Loucy (cell line): Measurements from ENCODE around the gene LRRC47.
"Not testable (repeated sequence)": the region's sequence is repeated elsewhere in the genome, so short reads cannot be mapped to it uniquely, and the experiment has no call there.

ENCODE experiments used
- H2AFZ ChIP-seq: fragments of 200-600 bp; sonication (generic); 2 replicates; pipeline ENCODE4 v1.6.0; 2016; ENCODE audit warnings: antibody characterized with exemption, mild to moderate bottlenecking, low read length, moderate library complexity
- H3F3A ChIP-seq: fragments of 200-600 bp; 2 replicates; pipeline ENCODE4 v1.6.0; 2016; ENCODE audit warnings: antibody characterized with exemption, low read depth, mild to moderate bottlenecking
- H3K27me3 ChIP-seq: fragments of 200-600 bp; sonication (generic); 2 replicates; pipeline ENCODE4 v1.6.1; 2014; ENCODE audit warnings: low read length, mild to moderate bottlenecking; ENCODE audit not compliant: insufficient read depth, poor library complexity, severe bottlenecking
- H3K36me3 ChIP-seq: fragments of 200-600 bp; sonication (generic); 2 replicates; pipeline ENCODE4 v1.6.1; 2016; ENCODE audit warnings: low read length; ENCODE audit not compliant: insufficient read depth
- H3K4me1 ChIP-seq: fragments of 200-600 bp; sonication (generic); 2 replicates; pipeline ENCODE4 v1.5.1; 2014; ENCODE audit warnings: low read length, mild to moderate bottlenecking; ENCODE audit not compliant: insufficient read depth, poor library complexity, severe bottlenecking
- H3K4me2 ChIP-seq: fragments of 200-600 bp; sonication (generic); 2 replicates; pipeline ENCODE4 v1.6.0; 2014; ENCODE audit warnings: antibody characterized with exemption, low read length, low read depth, mild to moderate bottlenecking; ENCODE audit not compliant: poor library complexity, severe bottlenecking
- H3K4me3 ChIP-seq: fragments of 200-600 bp; sonication (generic); 2 replicates; pipeline ENCODE4 v1.5.1; 2014; ENCODE audit warnings: low read length, mild to moderate bottlenecking, mixed read lengths; ENCODE audit not compliant: poor library complexity, severe bottlenecking
- H3K79me2 ChIP-seq: fragments of 200-600 bp; sonication (generic); 2 replicates; pipeline ENCODE4 v1.6.1; 2014; ENCODE audit warnings: low read length; ENCODE audit not compliant: insufficient read depth
- H3K9ac ChIP-seq: fragments of 200-600 bp; sonication (generic); 2 replicates; pipeline ENCODE4 v1.6.0; 2014; ENCODE audit warnings: mild to moderate bottlenecking, low read depth, low read length, moderate library complexity; ENCODE audit not compliant: poor library complexity, severe bottlenecking
- H3K9me2 ChIP-seq: fragments of 200-600 bp; sonication (generic); replicated peaks from 2 replicates; pipeline ENCODE4 v1.6.1; 2016; ENCODE audit warnings: low read depth, low read length, mixed read lengths
- H3K9me3 ChIP-seq: fragments of 200-600 bp; sonication (generic); 2 replicates; pipeline ENCODE4 v1.6.1; 2014; ENCODE audit warnings: mild to moderate bottlenecking, antibody characterized with exemption, low read length, low read depth; ENCODE audit not compliant: insufficient read depth
- H4K20me1 ChIP-seq: fragments of 200-600 bp; sonication (generic); 2 replicates; pipeline ENCODE4 v1.6.0; 2014; ENCODE audit warnings: antibody characterized with exemption, low read length, mild to moderate bottlenecking; ENCODE audit not compliant: insufficient read depth, poor library complexity, severe bottlenecking
- CTCF ChIP-seq: fragments of 200-600 bp; sonication (generic); conservative IDR thresholded peaks from 2 replicates; pipeline ENCODE4 v1.5.1; 2014; ENCODE audit warnings: mild to moderate bottlenecking, antibody characterized with exemption, low read length
- EZH2phosphoT487 ChIP-seq: fragments of 200-600 bp; IDR thresholded peaks from 2 replicates; pipeline ENCODE4 v1.6.1; 2018; ENCODE audit warnings: antibody characterized with exemption, mild to moderate bottlenecking, moderate library complexity, borderline replicate concordance

Gene LRRC47

DNA sequence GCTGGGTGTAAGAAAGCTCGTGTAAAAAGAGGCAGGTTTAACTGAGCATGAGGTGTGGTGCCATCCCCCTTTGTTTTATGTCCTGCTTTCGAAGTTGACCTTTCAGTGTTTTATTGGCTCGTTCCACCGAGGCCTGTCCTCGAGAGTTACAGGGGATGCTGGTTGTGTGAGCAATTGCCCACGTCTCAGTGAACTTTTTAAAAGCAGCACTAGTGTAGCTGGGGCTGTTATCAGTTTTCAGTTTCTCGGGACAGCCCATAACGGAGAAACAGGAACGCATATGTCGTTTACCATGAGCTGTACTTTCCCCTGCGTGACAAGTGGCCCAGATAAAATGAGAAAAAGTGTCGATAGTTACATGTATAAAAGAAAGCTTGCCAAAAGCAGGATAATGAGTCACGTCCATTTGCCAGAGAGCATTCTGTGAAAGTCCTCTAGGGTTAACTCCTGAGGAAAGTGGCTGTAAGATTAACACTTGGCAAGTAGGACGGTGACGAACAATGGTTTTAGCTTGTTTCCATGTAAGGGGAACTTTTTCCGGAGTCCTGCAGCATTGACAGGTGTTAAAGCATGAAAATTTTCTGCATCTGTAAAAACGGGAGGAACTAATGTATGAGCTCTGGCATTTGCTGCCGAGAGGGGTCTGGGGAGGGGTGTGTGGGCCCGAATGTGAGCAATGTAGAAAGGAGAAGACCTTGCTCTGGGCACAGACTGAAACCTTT, 7.8 kb upstream of the LRRC47 start:
- no peaks in the 10 kb centered on the region for H3K9me2 ChIP-seq
- no peaks in the 10 kb centered on the region for H3K9me3 ChIP-seq
- H3K36me3 ChIP-seq = no peaks in the 10 kb centered on the region
- TF ChIP-seq CTCF = no peak
- no peak for TF ChIP-seq EZH2phosphoT487
- H3K4me2 ChIP-seq = no peak overlapping the region
- no peaks in the 10 kb centered on the region for H3F3A ChIP-seq
- H2AFZ ChIP-seq = no peak overlapping the region
- H3K79me2 ChIP-seq = no peaks in the 10 kb centered on the region
- no peaks in the 10 kb centered on the region for H3K4me1 ChIP-seq
- H3K9ac ChIP-seq = no peak overlapping the region
- H3K4me3 ChIP-seq = no peak overlapping the region
- H4K20me1 ChIP-seq = no peaks in the 10 kb centered on the region
- peaks cover 9% of the 10 kb centered on the region for H3K27me3 ChIP-seq

- H3K9me3 ChIP-seq, H2AFZ ChIP-seq, H4K20me1 ChIP-seq, H3K4me3 ChIP-seq, H3K79me2 ChIP-seq, H3K27me3 ChIP-seq, H3K4me1 ChIP-seq, H3K9me2 ChIP-seq, H3F3A ChIP-seq, H3K36me3 ChIP-seq, H3K9ac ChIP-seq, H3K4me2 ChIP-seq: not testable (repeated sequence)
Observed at GRCh38 chr1:3800795-3801194, 4.5 kb upstream of the LRRC47 start.

DNA sequence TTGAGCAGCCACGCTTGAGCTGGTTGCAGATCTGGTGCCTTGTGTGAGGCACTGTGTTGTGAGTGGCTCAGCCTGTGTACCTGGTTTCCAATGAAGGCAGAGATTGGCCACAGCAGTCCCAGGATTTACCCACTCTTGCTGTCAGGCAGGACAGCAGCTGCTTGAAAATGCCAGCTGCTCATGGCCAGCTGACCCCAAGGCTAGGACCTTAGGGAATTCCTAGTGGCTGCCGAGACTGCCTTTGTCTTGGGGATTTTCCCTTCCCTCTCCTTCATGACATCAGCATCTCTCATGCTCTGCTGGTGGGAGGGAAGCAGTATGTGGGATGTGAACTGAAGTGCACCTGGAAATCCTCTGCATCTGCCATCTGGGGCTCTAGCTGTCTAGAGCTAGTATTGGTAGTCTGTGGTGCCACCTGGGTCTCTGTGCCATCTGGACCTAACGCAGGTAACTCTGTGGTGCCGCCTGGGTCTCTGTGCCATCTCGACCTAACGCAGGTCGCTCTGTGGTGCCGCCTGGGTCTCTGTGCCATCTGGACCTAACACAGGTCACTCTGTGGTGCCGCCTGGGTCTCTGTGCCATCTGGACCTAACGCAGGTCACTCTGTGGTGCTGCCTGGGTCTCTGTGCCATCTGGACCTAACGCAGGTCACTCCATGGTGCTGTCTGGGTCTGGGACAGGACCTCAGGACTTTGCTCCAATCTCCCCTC, 3.8 kb upstream of the LRRC47 start:
- Histone ChIP-seq H3K27me3 (peaks cover 9% of the 10 kb centered on the region), H3K36me3 (no peaks in the 10 kb centered on the region), H3K9me3 (no peaks in the 10 kb centered on the region), H3K4me2 (no peak overlapping the region), H2AFZ (no peak overlapping the region), H3F3A (no peaks in the 10 kb centered on the region), H3K4me1 (peaks cover 7% of the 10 kb centered on the region), H3K9me2 (no peaks in the 10 kb centered on the region), H3K79me2 (peaks cover 11% of the 10 kb centered on the region), H3K4me3 (no peak overlapping the region), H3K9ac (no peak overlapping the region), H4K20me1 (peaks cover 7% of the 10 kb centered on the region)
- TF ChIP-seq EZH2phosphoT487 (no peak), CTCF (no peak)
